Activated CD8-positive, alpha-beta memory T cell treated with anti-CD3 and anti-CD28 coated beads, Interleukin-2, amount 10 ng/mL, durations not matched to agents 7 days and 5 days (primary cell): ENCODE data around the gene RNF208. TPM values are rescaled to one million over a fixed set of nuclear protein-coding genes. Genes with fewer than 3 reads are reported as not detected.
"Not testable (repeated sequence)": the region's sequence is repeated elsewhere in the genome, so short reads cannot be mapped to it uniquely, and the experiment has no call there.

ENCODE experiments used
- ATAC-seq: fragments of 150-1000 bp; cut with Tn5 transposase; one replicate; pipeline ENCODE4 v1.10.0; 2021; ENCODE audit warnings: moderate library complexity
- CTCF ChIA-PET: fragments of 350-600 bp; sonication (Branson Sonifier 250); formaldehyde crosslinking; loops from one replicate; lab custom pipeline; 2021; ENCODE audit warnings: antibody characterized with exemption; lab: Charles Lee
- DNase-seq: peaks from one replicate; pipeline ENCODE4 v3.0.0-alpha.2; 2020
- H3K27ac Mint-ChIP-seq: one replicate; pipeline ENCODE4 v1.8.0; 2021; ENCODE audit warnings: mild to moderate bottlenecking, mixed read lengths
- H3K27me3 Mint-ChIP-seq: one replicate; pipeline ENCODE4 v1.8.0; 2021; ENCODE audit warnings: mixed read lengths
- H3K36me3 Mint-ChIP-seq: one replicate; pipeline ENCODE4 v1.8.0; 2021; ENCODE audit warnings: mild to moderate bottlenecking, mixed read lengths
- H3K4me1 Mint-ChIP-seq: one replicate; pipeline ENCODE4 v1.8.0; 2021; ENCODE audit warnings: mixed read lengths
- H3K4me3 Mint-ChIP-seq: one replicate; pipeline ENCODE4 v1.8.0; 2021; ENCODE audit warnings: mild to moderate bottlenecking, moderate library complexity, mixed read lengths
- H3K9me3 Mint-ChIP-seq: one replicate; pipeline ENCODE4 v1.8.0; 2022; ENCODE audit warnings: low read depth, mixed read lengths
- total RNA-seq, 2 experiments: library from RNA; stranded (reverse); gene quantifications; one replicate each; pipeline ENCODE4 v1.2.3, GENCODE V29; 2021

The RNF208 gene
- total RNA-seq, 2 experiments from 2014 or later: 2.9 to 3.0 TPM

- peaks cover 31% of the 10 kb centered on the region for H3K4me1 Mint-ChIP-seq
- peak; percentile 99 for DNase-seq
- CTCF ChIA-PET: interaction anchor here (0.6 to 7.1 kb wide), 23 partner anchors 11 to 511 kb away, joined by 3 to 110 read pairs (median 5); partner anchors contain the start of genes ANAPC2, CYSRT1, DPP7 and MAN1B1
- H3K27ac Mint-ChIP-seq: peak within 1 kb of the TSS; percentile 90
- peak; percentile 75 for ATAC-seq
- peaks cover 21% of the 10 kb centered on the region for H3K36me3 Mint-ChIP-seq
- H3K9me3 Mint-ChIP-seq: no peaks in the 10 kb centered on the region
- H3K4me3 Mint-ChIP-seq: peak within 1 kb of the TSS; percentile 82
- no peaks in the 10 kb centered on the region for H3K27me3 Mint-ChIP-seq
Measured at GRCh38 chr9:137240841-137241489, 18.9 kb upstream of the RNF208 start, which contains the start of gene TUBB4B. Gene TUBB4B, plus strand, starts transcription at chr9:137241287. Its CDS starts 74 bp downstream, at chr9:137241361.

- Mint-ChIP-seq H3K27ac (peak overlapping the region; percentile 70), H3K9me3 (no peaks in the 10 kb centered on the region), H3K27me3 (no peaks in the 10 kb centered on the region), H3K4me1 (peaks cover 31% of the 10 kb centered on the region), H3K36me3 (peaks cover 21% of the 10 kb centered on the region), H3K4me3 (peak overlapping the region; percentile 74)
- CTCF ChIA-PET: interaction anchor here (0.6 to 7.1 kb wide), 24 partner anchors 10 to 511 kb away, joined by 3 to 110 read pairs (median 5); partner anchors contain the start of genes ANAPC2, CYSRT1, DPP7 and MAN1B1
- DNase-seq (no peak), ATAC-seq (peak; percentile 22)
Measured at GRCh38 chr9:137240318-137240840, 18.3 kb upstream of the RNF208 start.

GRCh38 chr9:137239541-137240200 is 17.6 kb upstream of the RNF208 start:
- Mint-ChIP-seq H3K36me3 (peaks cover 21% of the 10 kb centered on the region), H3K4me1 (peaks cover 31% of the 10 kb centered on the region), H3K27ac (peak overlapping the region; percentile 69), H3K4me3 (peak overlapping the region; percentile 74)
- ATAC-seq, H3K27me3 Mint-ChIP-seq, H3K9me3 Mint-ChIP-seq, DNase-seq: not testable (repeated sequence)
- CTCF ChIA-PET: interaction anchor here (0.6 to 7.1 kb wide), 20 partner anchors 10 to 440 kb away, joined by 3 to 110 read pairs (median 6); partner anchors contain the start of genes ANAPC2, CYSRT1, DPP7 and MAN1B1

GRCh38 chr9:137237759-137238726 is 16.0 kb upstream of the RNF208 start:
- DNase-seq (no peak), ATAC-seq (no peak)
- Mint-ChIP-seq H3K27ac (no peak overlapping the region), H3K27me3 (no peaks in the 10 kb centered on the region), H3K36me3 (peaks cover 15% of the 10 kb centered on the region), H3K4me1 (peaks cover 21% of the 10 kb centered on the region), H3K4me3 (no peak overlapping the region), H3K9me3 (no peaks in the 10 kb centered on the region)
- CTCF ChIA-PET: interaction anchor here (0.6 to 7.1 kb wide), 17 partner anchors 9 to 447 kb away, joined by 3 to 110 read pairs (median 6); partner anchors contain the start of genes ANAPC2, CYSRT1, DPP7 and NELFB

GRCh38 chr9:137236936-137237421 is 14.9 kb upstream of the RNF208 start:
- H3K27me3 Mint-ChIP-seq: no peaks in the 10 kb centered on the region
- no peaks in the 10 kb centered on the region for H3K9me3 Mint-ChIP-seq
- CTCF ChIA-PET: interaction anchor here (0.6 to 7.1 kb wide), 52 partner anchors 10 to 449 kb away, joined by 3 to 110 read pairs (median 5); partner anchors contain the start of genes ANAPC2, CYSRT1, DPP7 and GRIN1
- peaks cover 12% of the 10 kb centered on the region for H3K4me1 Mint-ChIP-seq
- ATAC-seq (no peak), DNase-seq (peak; percentile 49)
- peaks cover 5% of the 10 kb centered on the region for H3K36me3 Mint-ChIP-seq
- no peak overlapping the region for H3K4me3 Mint-ChIP-seq
- no peak overlapping the region for H3K27ac Mint-ChIP-seq

GRCh38 chr9:137236238-137236935 is 14.3 kb upstream of the RNF208 start:
- ATAC-seq: peak; percentile 32
- CTCF ChIA-PET: interaction anchor here (0.5 to 7.1 kb wide), 55 partner anchors 11 to 448 kb away, joined by 3 to 110 read pairs (median 5); partner anchors contain the start of genes ANAPC2, CYSRT1, DPP7 and GRIN1

GRCh38 chr9:137235424-137236237 is 13.6 kb upstream of the RNF208 start:
- Mint-ChIP-seq H3K27ac (no peak overlapping the region), H3K27me3 (no peaks in the 10 kb centered on the region), H3K4me1 (peaks cover 12% of the 10 kb centered on the region), H3K9me3 (no peaks in the 10 kb centered on the region), H3K4me3 (no peak overlapping the region), H3K36me3 (no peaks in the 10 kb centered on the region)
- DNase-seq (no peak), ATAC-seq (no peak)
- CTCF ChIA-PET: interaction anchor here (0.9 to 7.1 kb wide), 27 partner anchors 10 to 392 kb away, joined by 3 to 110 read pairs (median 6); partner anchors contain the start of genes ANAPC2, CYSRT1, DPP7 and MAN1B1

More at GRCh38 chr9:137236238-137236935, 14.3 kb upstream of the RNF208 start:
- no peak overlapping the region for H3K27ac Mint-ChIP-seq
- H3K9me3 Mint-ChIP-seq: no peaks in the 10 kb centered on the region
- H3K4me3 Mint-ChIP-seq: no peak overlapping the region
- peaks cover 4% of the 10 kb centered on the region for H3K36me3 Mint-ChIP-seq
- H3K27me3 Mint-ChIP-seq: no peaks in the 10 kb centered on the region
- peak; percentile 93 for DNase-seq
- H3K4me1 Mint-ChIP-seq: peaks cover 12% of the 10 kb centered on the region

- DNase-seq: no peak
- H3K4me1 Mint-ChIP-seq: peaks cover 12% of the 10 kb centered on the region
- H3K27ac Mint-ChIP-seq: no peak overlapping the region
- no peak for ATAC-seq
- CTCF ChIA-PET: interaction anchor here (0.9 to 7.1 kb wide), 8 partner anchors 9 to 192 kb away, joined by 3 to 91 read pairs (median 4); partner anchors contain the start of genes ANAPC2, DPP7, NPDC1 and RNF208
- H3K9me3 Mint-ChIP-seq: no peaks in the 10 kb centered on the region
- H3K4me3 Mint-ChIP-seq: no peak overlapping the region
- H3K36me3 Mint-ChIP-seq: no peaks in the 10 kb centered on the region
- H3K27me3 Mint-ChIP-seq: no peaks in the 10 kb centered on the region
Measured at GRCh38 chr9:137234758-137235423, 12.9 kb upstream of the RNF208 start.

GRCh38 chr9:137234055-137234697 is 12.1 kb upstream of the RNF208 start:
- CTCF ChIA-PET: interaction anchor here (0.9 to 7.1 kb wide), 8 partner anchors 8 to 193 kb away, joined by 3 to 91 read pairs (median 4); partner anchors contain the start of genes ANAPC2, DPP7, NPDC1 and RNF208
- Mint-ChIP-seq H3K4me1 (peaks cover 11% of the 10 kb centered on the region), H3K9me3 (no peaks in the 10 kb centered on the region), H3K36me3 (no peaks in the 10 kb centered on the region), H3K4me3 (no peak overlapping the region), H3K27me3 (no peaks in the 10 kb centered on the region), H3K27ac (no peak overlapping the region)
- DNase-seq (no peak), ATAC-seq (no peak)
